PC-9 (cell line): Measurements from ENCODE around the gene C2orf49. TPM values are rescaled to one million over a fixed set of nuclear protein-coding genes. Genes with fewer than 3 reads are reported as not detected.

Source experiments
- total RNA-seq: library from RNA; stranded (reverse); gene quantifications from 2 replicates; pipeline ENCODE4 v1.2.3, GENCODE V29; 2021

C2orf49 gene
- total RNA-seq, 1 experiment from 2014 or later = 16.2 TPM

Other genes starting within 250 kb of the C2orf49 start
- gene GPR45, start 95.8 kb upstream of the C2orf49 start, total RNA-seq = not detected in 2 replicates
- gene TGFBRAP1, start 7.8 kb upstream of the C2orf49 start, total RNA-seq = 11.4 and 16.7 TPM in 2 replicates
- 109 and 117 TPM in 2 replicates for gene FHL2, start 61.5 kb downstream of the C2orf49 start, total RNA-seq